ENCODE data around the gene FAHD1. TPM values are rescaled to one million over a fixed set of nuclear protein-coding genes. Genes with fewer than 3 reads are reported as not detected.

The FAHD1 gene
- total RNA-seq, 1 experiment from 2014 or later = 38.8 TPM

DNA sequence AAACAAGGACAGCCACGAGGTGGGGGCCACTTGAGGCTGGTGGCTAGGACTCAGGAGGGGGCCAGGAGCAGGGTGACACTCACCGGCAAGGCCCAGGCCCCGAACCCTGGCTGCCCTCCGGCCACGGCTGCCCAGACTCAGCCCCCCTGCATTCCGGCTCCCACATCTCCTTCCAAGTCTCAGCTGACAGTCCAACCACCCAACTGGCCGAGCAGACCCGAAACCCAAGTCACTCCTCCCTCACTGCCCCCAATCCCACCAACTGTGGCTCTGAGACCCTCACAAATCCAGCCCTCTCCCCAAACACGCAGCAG lies 9.8 kb upstream of the FAHD1 start:
- Histone ChIP-seq H3K36me3 (peaks cover 5% of the 10 kb centered on the region), H3K4me1 (replicated peaks) (no peaks in the 10 kb centered on the region), H3K9me3 (replicated peaks) (no peaks in the 10 kb centered on the region), H3K27ac (no peak overlapping the region), H3K27me3 (replicated peaks) (no peaks in the 10 kb centered on the region), H3K4me3 (no peak overlapping the region)
- DNase-seq (ENCODE audit: low read depth in 1 of 2, low spot score in 2 of 2) = no peak

DNA sequence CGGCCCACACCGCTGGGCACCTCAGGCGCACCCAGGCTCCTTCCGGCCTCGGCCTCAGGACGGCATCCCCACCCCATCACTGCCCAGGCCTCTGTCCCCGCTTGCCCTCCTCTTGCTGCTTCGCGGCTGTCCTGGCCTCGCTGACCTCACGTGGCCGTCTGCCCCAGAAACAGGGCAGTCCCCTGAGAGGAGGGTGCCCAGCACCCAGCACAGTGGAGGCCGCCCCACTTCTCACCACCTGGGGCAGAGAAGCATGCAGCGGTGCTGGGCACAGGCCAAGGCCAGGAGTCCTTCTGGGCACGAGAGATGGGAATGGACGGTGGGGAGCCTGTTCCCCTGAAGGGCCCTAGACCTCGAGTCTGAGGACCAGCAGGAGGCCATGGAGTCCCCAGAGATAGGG lies 9.3 kb upstream of the FAHD1 start:
- no peaks in the 10 kb centered on the region for H3K4me1 ChIP-seq (replicated peaks)
- H3K9me3 ChIP-seq (replicated peaks) = no peaks in the 10 kb centered on the region
- DNase-seq (ENCODE audit: low read depth in 1 of 2, low spot score in 2 of 2) = no peak
- H3K27me3 ChIP-seq (replicated peaks) = no peaks in the 10 kb centered on the region
- H3K36me3 ChIP-seq = peaks cover 5% of the 10 kb centered on the region
- no peak overlapping the region for H3K4me3 ChIP-seq
- no peak overlapping the region for H3K27ac ChIP-seq

DNA sequence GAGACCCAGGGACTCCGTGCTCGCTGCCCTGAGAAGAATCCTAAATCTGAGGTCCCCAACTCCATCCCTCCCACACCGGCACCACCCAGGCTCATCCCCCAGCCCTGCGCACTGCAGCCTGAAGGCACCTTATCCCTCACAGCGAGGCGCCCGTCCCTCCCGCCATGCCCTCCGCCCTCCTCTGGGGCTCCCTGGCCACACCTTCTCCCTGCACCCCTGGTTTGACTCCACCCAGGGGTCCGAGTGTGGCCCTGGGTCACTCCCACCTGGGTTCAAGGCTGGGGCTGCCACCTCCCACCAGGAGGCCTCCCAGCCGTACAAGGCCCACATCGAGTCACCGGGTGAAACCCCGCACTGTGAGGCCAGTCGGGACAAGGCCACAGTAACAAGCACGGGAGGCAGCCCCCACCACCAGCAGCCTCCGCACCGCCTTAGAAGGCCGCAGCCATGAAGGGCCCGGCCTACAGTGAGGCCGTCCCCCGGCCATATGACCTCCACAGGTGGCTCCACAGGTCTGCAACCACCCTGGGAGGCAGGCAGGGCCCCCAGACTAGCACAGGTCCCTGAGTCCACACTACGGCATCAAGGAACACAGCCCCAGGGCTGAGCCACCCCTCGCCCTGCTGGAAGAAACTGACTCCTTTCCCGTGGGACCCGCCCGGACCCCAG lies 8.7 kb upstream of the FAHD1 start:
- DNase-seq (ENCODE audit: low read depth in 1 of 2, low spot score in 2 of 2) = no peak
- Histone ChIP-seq H3K36me3 (peaks cover 5% of the 10 kb centered on the region), H3K4me1 (replicated peaks) (no peaks in the 10 kb centered on the region), H3K9me3 (replicated peaks) (no peaks in the 10 kb centered on the region), H3K27ac (no peak overlapping the region), H3K27me3 (replicated peaks) (no peaks in the 10 kb centered on the region), H3K4me3 (no peak overlapping the region)

DNA sequence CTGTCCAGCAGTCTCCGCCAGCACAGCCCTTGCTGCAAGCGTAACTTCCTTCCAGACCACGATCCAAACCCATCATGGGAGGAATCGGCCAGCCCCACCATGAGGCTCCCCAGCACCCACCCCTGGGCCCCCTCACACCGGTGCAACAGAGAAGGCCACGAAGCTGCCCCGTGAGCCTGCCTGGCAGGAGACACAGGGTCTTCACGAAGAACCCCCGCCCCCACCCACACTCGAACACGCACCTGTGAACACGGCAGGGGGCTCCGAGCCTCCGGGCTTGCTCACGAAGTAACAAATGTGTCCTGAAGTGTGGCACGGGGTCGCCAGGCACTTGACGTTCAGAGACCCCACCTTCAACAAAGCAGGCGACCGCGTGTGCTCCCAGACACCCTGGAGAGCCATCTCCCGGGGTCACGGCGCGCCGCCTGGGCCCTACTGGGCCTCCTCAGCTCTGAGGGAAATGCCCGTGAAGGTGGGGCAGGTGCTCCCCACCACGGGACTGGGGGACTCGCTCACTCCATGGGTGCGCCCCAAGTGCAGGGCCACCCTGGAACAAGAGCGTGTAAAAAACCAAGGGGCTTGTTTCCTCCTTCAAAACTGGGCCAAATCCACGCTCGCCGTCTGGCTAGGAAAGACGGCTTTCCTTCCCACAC lies 8.0 kb upstream of the FAHD1 start:
- H3K27me3 ChIP-seq (replicated peaks) = no peaks in the 10 kb centered on the region
- peaks cover 5% of the 10 kb centered on the region for H3K36me3 ChIP-seq
- H3K27ac ChIP-seq = no peak overlapping the region
- H3K4me3 ChIP-seq = no peak overlapping the region
- H3K9me3 ChIP-seq (replicated peaks) = no peaks in the 10 kb centered on the region
- no peaks in the 10 kb centered on the region for H3K4me1 ChIP-seq (replicated peaks)
- DNase-seq (ENCODE audit: low read depth in 1 of 2, low spot score in 2 of 2) = no peak

DNA sequence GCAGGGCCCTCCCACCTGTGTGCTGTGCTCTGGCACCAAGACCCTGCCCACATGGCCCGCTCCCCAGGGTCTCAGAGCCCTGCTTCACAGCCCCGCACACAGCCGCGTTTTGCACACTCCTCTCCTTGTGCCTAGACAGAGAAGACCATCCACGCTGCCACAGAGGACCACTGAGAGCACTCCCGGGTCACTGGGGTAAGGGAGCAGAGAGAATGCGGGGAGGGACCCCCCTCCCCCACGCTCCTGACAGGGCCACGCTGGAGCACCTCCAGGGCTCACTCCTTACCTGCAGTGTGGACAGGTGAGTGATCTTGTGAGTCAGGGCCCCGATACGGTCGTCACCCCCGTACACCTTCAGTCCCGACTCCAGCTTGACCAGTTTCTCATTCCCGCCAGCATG lies 7.4 kb upstream of the FAHD1 start:
- no peaks in the 10 kb centered on the region for H3K27me3 ChIP-seq (replicated peaks)
- H3K4me3 ChIP-seq = no peak overlapping the region
- no peaks in the 10 kb centered on the region for H3K9me3 ChIP-seq (replicated peaks)
- peaks cover 5% of the 10 kb centered on the region for H3K36me3 ChIP-seq
- no peak overlapping the region for H3K27ac ChIP-seq
- DNase-seq (ENCODE audit: low read depth in 1 of 2, low spot score in 2 of 2) = no peak
- no peaks in the 10 kb centered on the region for H3K4me1 ChIP-seq (replicated peaks)

DNA sequence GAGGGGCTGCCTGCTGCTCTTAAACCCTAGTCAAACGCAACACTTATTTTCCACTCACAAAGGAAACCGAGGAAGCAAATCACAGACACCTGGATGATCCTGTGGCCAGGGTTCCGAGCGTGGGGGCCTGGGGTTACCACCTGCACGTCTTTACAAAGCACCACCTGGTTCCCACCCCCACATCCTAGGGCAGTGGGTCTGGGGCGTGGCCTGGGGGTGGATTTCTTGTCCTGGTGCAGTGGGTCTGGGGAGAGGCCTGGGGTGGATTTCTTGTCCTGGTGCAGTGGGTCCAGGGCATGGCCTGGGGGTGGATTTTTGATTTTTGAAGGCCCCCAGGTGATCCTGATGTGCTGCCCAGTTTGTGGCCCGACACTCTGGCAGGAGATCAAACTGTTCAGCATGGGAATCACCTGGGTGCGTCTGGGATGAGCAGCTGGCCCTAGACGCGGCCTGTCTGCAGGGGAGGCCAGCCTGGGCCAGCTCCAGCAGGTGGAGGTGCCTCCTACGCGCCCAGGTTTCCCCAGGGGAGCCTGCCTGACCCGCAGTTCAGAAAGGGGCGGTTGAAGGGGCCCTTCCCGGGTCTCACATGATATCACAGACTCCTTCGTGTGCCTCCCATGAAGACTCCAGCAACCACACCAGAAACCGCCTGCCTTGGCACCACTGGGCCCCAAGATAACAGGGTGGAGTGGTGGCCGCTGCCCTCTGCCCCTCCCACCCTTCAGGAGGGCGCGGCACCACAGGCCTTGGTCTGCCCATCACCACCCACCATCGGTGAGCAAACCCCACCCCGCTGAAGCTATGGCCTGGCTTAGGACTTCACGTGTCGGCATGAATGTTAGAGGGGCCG lies 6.7 kb upstream of the FAHD1 start:
- Histone ChIP-seq H3K27me3 (replicated peaks) (no peaks in the 10 kb centered on the region), H3K4me3 (no peak overlapping the region), H3K9me3 (replicated peaks) (no peaks in the 10 kb centered on the region), H3K4me1 (replicated peaks) (no peaks in the 10 kb centered on the region; the same call in 1 of the 2 replicates), H3K36me3 (peaks cover 5% of the 10 kb centered on the region), H3K27ac (no peak overlapping the region)
- no peak for DNase-seq (ENCODE audit: low read depth in 1 of 2, low spot score in 2 of 2)

DNA sequence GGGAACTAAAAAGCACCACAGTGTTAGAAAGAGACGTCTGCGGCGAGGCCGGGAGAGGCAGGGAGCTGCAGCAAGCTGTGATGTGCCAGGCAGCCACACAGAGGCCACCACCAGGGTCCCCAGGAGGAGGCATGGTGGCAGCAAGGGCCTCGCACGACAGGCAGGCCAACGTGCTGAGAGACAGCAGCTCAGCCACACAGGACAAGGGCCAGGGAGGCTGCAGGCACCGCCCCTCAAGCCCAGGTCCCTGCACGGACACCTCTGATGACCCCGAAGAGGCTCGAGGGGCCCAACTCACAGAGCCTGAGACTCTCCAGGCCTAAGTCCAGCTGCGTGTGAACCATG lies 6.1 kb upstream of the FAHD1 start:
- H3K27ac ChIP-seq = no peak overlapping the region
- no peak overlapping the region for H3K4me3 ChIP-seq
- H3K4me1 ChIP-seq (replicated peaks) = peaks cover 5% of the 10 kb centered on the region
- no peaks in the 10 kb centered on the region for H3K9me3 ChIP-seq (replicated peaks)
- DNase-seq (ENCODE audit: low read depth in 1 of 2, low spot score in 2 of 2) = no peak
- H3K36me3 ChIP-seq = peaks cover 5% of the 10 kb centered on the region
- no peaks in the 10 kb centered on the region for H3K27me3 ChIP-seq (replicated peaks)

DNA sequence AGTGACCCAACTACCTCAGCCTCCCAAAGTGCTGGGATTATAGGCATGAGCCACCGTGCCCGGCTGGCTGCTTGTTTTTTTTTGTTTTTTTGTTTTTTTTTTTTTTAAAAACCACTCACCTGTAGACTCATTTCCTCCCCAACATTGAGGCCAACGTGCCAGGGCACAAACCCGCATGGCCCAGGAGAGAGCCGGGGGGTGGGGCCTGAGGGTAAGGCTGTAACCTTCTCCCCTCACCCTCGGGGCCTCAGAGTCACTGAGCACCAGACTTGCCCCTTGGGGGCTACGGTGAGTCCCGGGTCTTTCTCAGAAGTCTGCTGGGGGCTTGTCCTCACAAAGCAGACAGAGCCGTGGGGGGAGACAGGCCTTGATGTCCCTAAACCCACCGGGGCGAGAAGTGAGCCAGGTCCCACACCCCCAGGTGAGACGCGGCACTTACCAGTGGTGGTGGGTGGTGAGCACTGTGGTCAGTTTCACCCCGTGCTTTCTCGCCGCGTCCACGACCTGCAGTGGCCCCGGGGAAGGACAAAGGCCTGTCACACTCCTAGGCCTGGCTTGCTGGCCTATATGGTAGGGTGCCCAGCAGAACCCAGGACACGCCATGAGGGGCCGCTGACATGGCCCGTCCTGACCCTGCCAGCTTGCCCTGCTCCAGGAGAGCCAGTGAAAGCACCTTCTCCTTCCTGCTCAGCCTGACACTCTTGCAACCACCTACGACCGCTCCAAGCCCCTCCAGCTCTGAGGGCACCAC lies 5.0 kb upstream of the FAHD1 start:
- H3K4me1 ChIP-seq (replicated peaks) = peaks cover 10% of the 10 kb centered on the region
- no peaks in the 10 kb centered on the region for H3K27me3 ChIP-seq (replicated peaks)
- no peak overlapping the region for H3K4me3 ChIP-seq
- DNase-seq (ENCODE audit: low read depth in 1 of 2, low spot score in 2 of 2) = no peak
- H3K27ac ChIP-seq = no peak overlapping the region
- no peaks in the 10 kb centered on the region; the same call in 1 of the 2 replicates for H3K36me3 ChIP-seq
- no peaks in the 10 kb centered on the region for H3K9me3 ChIP-seq (replicated peaks)

DNA sequence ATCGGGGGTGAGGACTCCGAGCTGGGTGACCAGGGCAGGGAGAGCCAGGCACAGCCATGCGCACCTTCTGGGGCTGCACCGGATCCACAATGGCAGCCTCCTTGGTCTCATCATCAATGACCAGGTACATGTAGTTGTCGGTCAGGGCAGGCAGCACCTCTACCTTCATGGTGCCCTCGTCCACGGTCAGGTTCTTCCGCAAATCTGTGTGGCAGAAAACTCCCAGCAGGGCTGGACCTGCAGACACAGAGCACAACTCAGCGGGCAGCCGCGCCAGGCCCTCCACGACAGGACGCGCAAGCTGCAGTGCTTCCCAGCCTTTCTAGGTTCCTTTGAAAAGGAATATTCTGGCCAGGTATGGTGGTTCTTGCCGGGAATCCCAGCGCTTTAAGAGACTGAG lies 4.2 kb upstream of the FAHD1 start:
- Histone ChIP-seq H3K36me3 (no peaks in the 10 kb centered on the region; the same call in 1 of the 2 replicates), H3K27me3 (replicated peaks) (no peaks in the 10 kb centered on the region)
- no peak for DNase-seq (ENCODE audit: low read depth in 1 of 2, low spot score in 2 of 2)

DNA sequence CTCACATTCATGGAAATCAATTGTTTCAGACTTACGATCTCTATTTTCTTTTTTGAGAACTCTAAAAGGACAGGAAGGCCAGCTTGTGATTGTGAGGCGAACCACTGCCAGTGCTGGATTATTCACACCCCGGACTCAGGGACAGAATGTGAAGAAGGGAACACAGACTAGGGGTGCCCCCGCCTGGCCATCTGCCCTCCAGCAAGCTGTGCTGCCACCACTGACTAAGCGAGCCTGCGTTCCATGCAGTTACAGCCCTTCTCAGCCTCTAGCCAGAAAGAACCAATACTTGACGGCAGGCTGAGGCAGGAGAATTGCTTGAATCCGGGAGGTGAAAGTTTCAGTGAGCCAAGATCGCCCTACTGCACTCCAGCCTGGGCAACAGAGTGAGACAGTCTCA lies 3.2 kb upstream of the FAHD1 start:
- peak; percentile 20 to 70 for DNase-seq (ENCODE audit: low read depth in 1 of 2, low spot score in 2 of 2)
- no peaks in the 10 kb centered on the region for H3K9me3 ChIP-seq (replicated peaks)
- H3K4me3 ChIP-seq = no peak overlapping the region
- peaks cover 3% of the 10 kb centered on the region for H3K36me3 ChIP-seq
- H3K27me3 ChIP-seq (replicated peaks) = no peaks in the 10 kb centered on the region
- H3K4me1 ChIP-seq (replicated peaks) = peaks cover 24% of the 10 kb centered on the region
- no peak overlapping the region for H3K27ac ChIP-seq

More for the DNA sequence above, 4.2 kb upstream of the FAHD1 start:
- H3K27ac ChIP-seq = no peak overlapping the region
- no peak overlapping the region for H3K4me3 ChIP-seq
- no peaks in the 10 kb centered on the region for H3K9me3 ChIP-seq (replicated peaks)
- H3K4me1 ChIP-seq (replicated peaks) = peaks cover 17% of the 10 kb centered on the region

DNA sequence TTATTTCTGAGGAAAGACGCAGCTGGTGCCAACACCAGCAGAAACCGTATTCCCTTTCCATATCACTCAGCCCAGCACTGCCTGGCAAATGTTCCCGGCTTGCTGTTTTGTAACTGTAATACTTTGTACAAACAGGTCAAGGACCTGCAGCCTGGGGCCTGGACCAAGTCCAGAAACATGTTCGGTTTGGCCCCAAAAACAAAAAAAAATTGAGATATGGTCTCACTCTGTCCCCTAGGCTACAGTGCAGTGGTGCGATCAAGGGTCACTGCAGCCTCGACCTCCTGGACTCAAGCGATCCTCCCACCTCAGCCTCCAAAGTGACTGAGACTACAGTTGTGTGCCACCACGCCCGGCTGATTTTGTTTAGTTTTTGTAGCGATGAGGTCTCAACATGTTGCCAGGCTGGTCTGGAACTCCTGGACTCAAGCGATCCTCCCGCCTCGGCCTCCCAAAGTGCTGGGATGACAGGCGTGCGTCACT lies 1.6 kb upstream of the FAHD1 start:
- Histone ChIP-seq H3K36me3 (peaks cover 17% of the 10 kb centered on the region), H3K4me3 (peak overlapping the region; percentile 86), H3K9me3 (replicated peaks) (no peaks in the 10 kb centered on the region), H3K27me3 (replicated peaks) (no peaks in the 10 kb centered on the region), H3K4me1 (replicated peaks) (peaks cover 24% of the 10 kb centered on the region), H3K27ac (no peak overlapping the region)
- no peak for DNase-seq (ENCODE audit: low read depth in 1 of 2, low spot score in 2 of 2)

DNA sequence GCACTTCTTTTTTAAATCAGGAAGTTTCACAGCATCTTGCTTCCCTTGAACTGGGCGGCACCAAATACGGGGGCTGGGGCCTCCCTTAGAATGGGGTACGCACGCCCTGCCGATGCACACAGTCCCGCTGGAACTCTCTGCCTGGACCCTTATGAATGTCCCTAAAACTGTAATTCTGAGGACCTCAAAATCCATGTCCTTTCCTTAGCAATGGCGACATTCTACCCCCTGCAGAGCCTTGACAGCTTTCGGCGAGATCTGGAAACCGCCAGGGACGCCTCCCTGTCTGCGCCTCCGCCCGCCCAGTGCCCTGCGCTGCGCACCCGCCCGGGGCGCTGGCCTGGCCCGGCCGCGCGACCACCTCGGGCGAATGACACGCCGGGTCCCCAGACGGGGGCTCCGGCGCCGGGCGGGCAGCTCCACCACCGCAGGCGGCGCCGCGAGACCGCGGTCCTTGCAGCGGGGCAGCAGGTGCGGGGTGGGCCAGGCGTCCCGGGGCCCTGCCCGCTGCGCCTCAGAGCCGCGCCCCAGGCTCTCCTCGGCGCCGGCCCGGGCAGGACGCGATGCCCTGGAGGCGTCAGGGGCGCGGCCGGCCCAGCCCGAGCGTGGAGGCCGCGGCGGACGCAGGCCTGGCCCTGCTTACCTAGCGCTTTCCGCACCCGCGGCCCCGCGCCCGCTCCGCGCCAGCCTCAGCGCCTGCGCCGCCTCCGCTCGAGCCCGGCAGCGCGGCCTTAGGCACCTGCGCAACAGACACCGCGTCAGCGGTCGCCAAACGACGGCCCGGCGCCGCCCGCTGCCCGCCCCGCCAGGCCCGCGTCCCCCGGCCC lies 929 bp upstream of the FAHD1 start:
- no peak overlapping the region for H3K27ac ChIP-seq
- H3K36me3 ChIP-seq = peaks cover 22% of the 10 kb centered on the region
- H3K27me3 ChIP-seq (replicated peaks) = no peaks in the 10 kb centered on the region
- peaks cover 24% of the 10 kb centered on the region for H3K4me1 ChIP-seq (replicated peaks)
- no peaks in the 10 kb centered on the region for H3K9me3 ChIP-seq (replicated peaks)
- peak overlapping the region; percentile 86 for H3K4me3 ChIP-seq
- DNase-seq (ENCODE audit: low read depth in 1 of 2, low spot score in 2 of 2) = no peak
